ENCODE measurements around the gene CD82. TPM values are rescaled to one million over a fixed set of nuclear protein-coding genes. Genes with fewer than 3 reads are reported as not detected.

The CD82 gene
- total RNA-seq, 1 donor from 2014 or later, result 16.1 TPM

DNA sequence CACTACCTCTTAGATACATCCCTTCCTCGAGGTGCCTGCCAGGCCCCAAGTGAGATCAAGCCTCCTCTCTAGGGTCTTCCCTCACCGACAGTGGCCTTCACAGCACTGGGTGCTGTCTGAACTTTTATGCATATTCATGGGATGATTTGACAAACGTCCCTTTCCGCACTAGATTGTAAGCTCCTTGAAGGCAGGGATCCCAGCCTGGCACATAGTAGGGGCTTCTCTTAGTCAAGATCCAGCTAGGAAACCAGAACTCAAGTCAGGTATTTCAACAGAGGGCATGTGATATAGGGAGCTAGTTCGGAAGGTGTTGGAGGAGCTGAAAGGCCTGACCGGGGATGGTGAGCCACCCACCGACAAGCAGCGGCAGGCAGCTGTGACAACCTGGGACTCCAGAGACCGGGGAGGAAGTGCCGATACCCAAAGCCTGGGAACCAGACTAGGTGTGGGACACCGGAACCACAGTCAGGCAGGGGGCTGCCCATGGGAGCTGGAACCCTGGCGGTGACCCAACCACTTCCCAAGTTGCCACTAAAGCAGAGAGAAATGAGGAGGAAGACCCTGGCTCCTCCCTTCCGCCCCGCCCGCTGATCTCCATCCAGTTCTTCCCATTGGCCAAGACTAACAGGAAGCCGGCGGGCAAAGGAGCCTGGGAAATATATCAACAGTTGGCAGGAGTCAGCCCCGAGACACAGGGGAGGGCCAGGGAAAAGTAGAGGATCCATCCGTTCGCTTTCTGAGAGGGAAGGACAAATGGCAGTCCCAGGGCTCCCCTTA, 39.8 kb upstream of the CD82 start:
- Mint-ChIP-seq H3K9me3 (ENCODE audit: unreplicated experiment) (no peaks in the 10 kb centered on the region), H3K27me3 (ENCODE audit: unreplicated experiment) (peaks cover 10% of the 10 kb centered on the region), H3K4me3 (ENCODE audit: unreplicated experiment) (no peak overlapping the region), H3K27ac (ENCODE audit: unreplicated experiment) (no peak overlapping the region), H3K36me3 (ENCODE audit: low read depth, unreplicated experiment) (no peaks in the 10 kb centered on the region), H3K4me1 (ENCODE audit: unreplicated experiment) (peaks cover 12% of the 10 kb centered on the region)
- TF ChIP-seq, protein P1, sequence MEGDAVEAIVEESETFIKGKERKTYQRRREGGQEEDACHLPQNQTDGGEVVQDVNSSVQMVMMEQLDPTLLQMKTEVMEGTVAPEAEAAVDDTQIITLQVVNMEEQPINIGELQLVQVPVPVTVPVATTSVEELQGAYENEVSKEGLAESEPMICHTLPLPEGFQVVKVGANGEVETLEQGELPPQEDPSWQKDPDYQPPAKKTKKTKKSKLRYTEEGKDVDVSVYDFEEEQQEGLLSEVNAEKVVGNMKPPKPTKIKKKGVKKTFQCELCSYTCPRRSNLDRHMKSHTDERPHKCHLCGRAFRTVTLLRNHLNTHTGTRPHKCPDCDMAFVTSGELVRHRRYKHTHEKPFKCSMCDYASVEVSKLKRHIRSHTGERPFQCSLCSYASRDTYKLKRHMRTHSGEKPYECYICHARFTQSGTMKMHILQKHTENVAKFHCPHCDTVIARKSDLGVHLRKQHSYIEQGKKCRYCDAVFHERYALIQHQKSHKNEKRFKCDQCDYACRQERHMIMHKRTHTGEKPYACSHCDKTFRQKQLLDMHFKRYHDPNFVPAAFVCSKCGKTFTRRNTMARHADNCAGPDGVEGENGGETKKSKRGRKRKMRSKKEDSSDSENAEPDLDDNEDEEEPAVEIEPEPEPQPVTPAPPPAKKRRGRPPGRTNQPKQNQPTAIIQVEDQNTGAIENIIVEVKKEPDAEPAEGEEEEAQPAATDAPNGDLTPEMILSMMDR (IDR thresholded peaks at IDR 0.05; ENCODE audit: unreplicated experiment), result no peak
- DNase-seq (ENCODE audit: low spot score), result no peak

DNA sequence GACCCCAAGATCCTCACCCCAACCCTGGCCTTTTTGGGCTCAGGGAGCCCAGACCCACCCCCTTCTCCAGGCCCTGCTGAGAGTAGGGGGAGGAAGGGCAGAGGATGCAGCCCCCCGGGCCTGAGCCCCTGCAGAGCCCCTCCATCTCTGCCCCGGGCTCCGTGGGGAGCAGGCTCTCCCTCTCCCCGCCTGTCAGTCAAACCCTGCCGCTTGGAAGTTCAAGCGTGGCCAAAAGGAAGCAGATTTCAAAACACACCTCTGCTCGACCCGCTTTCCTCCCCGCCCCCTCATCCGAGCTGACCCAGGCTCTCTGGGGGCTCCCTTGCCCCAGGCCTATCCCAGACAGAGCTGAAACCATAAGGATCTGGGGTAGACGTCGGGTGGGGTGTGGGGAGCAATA, 39.0 kb upstream of the CD82 start:
- no peaks in the 10 kb centered on the region for H3K9me3 Mint-ChIP-seq (ENCODE audit: unreplicated experiment)
- DNase-seq (ENCODE audit: low spot score), result no peak
- H3K27ac Mint-ChIP-seq (ENCODE audit: unreplicated experiment), result no peak overlapping the region
- TF ChIP-seq, protein P1 (IDR thresholded peaks at IDR 0.05; ENCODE audit: unreplicated experiment), result no peak
- peaks cover 8% of the 10 kb centered on the region for H3K27me3 Mint-ChIP-seq (ENCODE audit: unreplicated experiment)
- H3K4me1 Mint-ChIP-seq (ENCODE audit: unreplicated experiment), result peaks cover 12% of the 10 kb centered on the region
- H3K4me3 Mint-ChIP-seq (ENCODE audit: unreplicated experiment), result no peak overlapping the region
- H3K36me3 Mint-ChIP-seq (ENCODE audit: low read depth, unreplicated experiment), result no peaks in the 10 kb centered on the region

- H3K27ac Mint-ChIP-seq (ENCODE audit: unreplicated experiment), result no peak overlapping the region
- TF ChIP-seq, protein P1 (IDR thresholded peaks at IDR 0.05; ENCODE audit: unreplicated experiment), result no peak
- peaks cover 9% of the 10 kb centered on the region for H3K27me3 Mint-ChIP-seq (ENCODE audit: unreplicated experiment)
- no peaks in the 10 kb centered on the region for H3K9me3 Mint-ChIP-seq (ENCODE audit: unreplicated experiment)
- no peak overlapping the region for H3K4me3 Mint-ChIP-seq (ENCODE audit: unreplicated experiment)
- H3K36me3 Mint-ChIP-seq (ENCODE audit: low read depth, unreplicated experiment), result no peaks in the 10 kb centered on the region
- peaks cover 12% of the 10 kb centered on the region for H3K4me1 Mint-ChIP-seq (ENCODE audit: unreplicated experiment)
- DNase-seq (ENCODE audit: low spot score), result no peak
Observed at GRCh38 chr11:44527476-44527875, 38.0 kb upstream of the CD82 start.

- TF ChIP-seq, protein P1 (IDR thresholded peaks at IDR 0.05; ENCODE audit: unreplicated experiment), result no peak
- H3K27me3 Mint-ChIP-seq (ENCODE audit: unreplicated experiment), result peaks cover 9% of the 10 kb centered on the region
- no peaks in the 10 kb centered on the region for H3K36me3 Mint-ChIP-seq (ENCODE audit: low read depth, unreplicated experiment)
- no peak overlapping the region for H3K4me3 Mint-ChIP-seq (ENCODE audit: unreplicated experiment)
- DNase-seq (ENCODE audit: low spot score), result no peak
- no peaks in the 10 kb centered on the region for H3K9me3 Mint-ChIP-seq (ENCODE audit: unreplicated experiment)
- no peak overlapping the region for H3K27ac Mint-ChIP-seq (ENCODE audit: unreplicated experiment)
- peaks cover 12% of the 10 kb centered on the region for H3K4me1 Mint-ChIP-seq (ENCODE audit: unreplicated experiment)
Observed at GRCh38 chr11:44528103-44528502, 37.4 kb upstream of the CD82 start.

- TF ChIP-seq, protein P1 (IDR thresholded peaks at IDR 0.05; ENCODE audit: unreplicated experiment), result no peak
- peaks cover 12% of the 10 kb centered on the region for H3K4me1 Mint-ChIP-seq (ENCODE audit: unreplicated experiment)
- no peaks in the 10 kb centered on the region for H3K9me3 Mint-ChIP-seq (ENCODE audit: unreplicated experiment)
- H3K36me3 Mint-ChIP-seq (ENCODE audit: low read depth, unreplicated experiment), result no peaks in the 10 kb centered on the region
- DNase-seq (ENCODE audit: low spot score), result no peak
- H3K27me3 Mint-ChIP-seq (ENCODE audit: unreplicated experiment), result peaks cover 9% of the 10 kb centered on the region
- H3K27ac Mint-ChIP-seq (ENCODE audit: unreplicated experiment), result no peak overlapping the region
- no peak overlapping the region for H3K4me3 Mint-ChIP-seq (ENCODE audit: unreplicated experiment)
Observed at GRCh38 chr11:44528581-44528980, 36.9 kb upstream of the CD82 start.
